Neuronal stem cell (in vitro differentiated cells): ENCODE data around the gene RAB10.

Source experiments
- DNase-seq: peaks from one replicate; pipeline ENCODE4 v3.0.0-alpha.2; 2013; ENCODE audit warnings: low spot score
- H2AFZ ChIP-seq: one replicate; pipeline ENCODE4 v1.6.1; 2013; ENCODE audit warnings: mild to moderate bottlenecking, low read length, inconsistent platforms
- H2AK5ac ChIP-seq: 2 replicates; pipeline ENCODE4 v1.6.1; 2013; ENCODE audit warnings: low read depth, mild to moderate bottlenecking, inconsistent platforms, low read length, moderate library complexity, mixed read lengths
- H2BK120ac ChIP-seq: 2 replicates; pipeline ENCODE4 v1.6.1; 2013; ENCODE audit warnings: low read depth, mild to moderate bottlenecking, inconsistent platforms, low read length, moderate library complexity, mixed read lengths
- H2BK12ac ChIP-seq: one replicate; pipeline ENCODE4 v1.6.1; 2013; ENCODE audit warnings: low read length, inconsistent platforms
- H2BK15ac ChIP-seq: 2 replicates; pipeline ENCODE4 v1.6.1; 2013; ENCODE audit warnings: mild to moderate bottlenecking, low read length, inconsistent platforms, mixed read lengths
- H2BK5ac ChIP-seq: one replicate; pipeline ENCODE4 v1.6.1; 2013; ENCODE audit warnings: inconsistent platforms, mild to moderate bottlenecking, low read length, moderate library complexity
- H3K14ac ChIP-seq: one replicate; pipeline ENCODE4 v1.6.1; 2013; ENCODE audit warnings: low read length, inconsistent platforms
- H3K18ac ChIP-seq: 2 replicates; pipeline ENCODE4 v1.6.1; 2013; ENCODE audit warnings: low read length, inconsistent platforms
- H3K23ac ChIP-seq: 2 replicates; pipeline ENCODE4 v1.6.1; 2013; ENCODE audit warnings: low read depth, mild to moderate bottlenecking, mixed read lengths, low read length, inconsistent platforms; ENCODE audit not compliant: poor library complexity
- H3K27ac ChIP-seq: replicated peaks from 3 replicates; pipeline ENCODE4 v1.5.1; 2013; ENCODE audit warnings: low read length, inconsistent platforms
- H3K27me3 ChIP-seq, 3 experiments: 2 replicates each; pipeline ENCODE4 v1.6.1; 2013; ENCODE audit warnings: low read length in 3 of 3, mild to moderate bottlenecking in 2 of 3, inconsistent platforms in 1 of 3, low read depth in 1 of 3, mixed read lengths in 1 of 3, moderate library complexity in 1 of 3; ENCODE audit not compliant: control insufficient read depth in 3 of 3, insufficient read depth in 3 of 3
- H3K36me3 ChIP-seq, 2 donors: replicated peaks in 1 of 2; 2 replicates each; pipeline ENCODE4 v1.6.1; 2013; ENCODE audit warnings: low read length in 2 of 2; ENCODE audit not compliant: control insufficient read depth in 2 of 2, insufficient read depth in 2 of 2
- H3K4ac ChIP-seq: 2 replicates; pipeline ENCODE4 v1.6.1; 2013; ENCODE audit warnings: inconsistent platforms, mild to moderate bottlenecking, low read length, moderate library complexity
- H3K4me1 ChIP-seq, 2 donors: 1 replicate in 1 of 2; 2 replicates in 1 of 2; pipeline ENCODE4 v1.6.1; 2013; ENCODE audit warnings: low read length in 2 of 2, low read depth in 1 of 2; ENCODE audit not compliant: control insufficient read depth in 2 of 2, insufficient read depth in 1 of 2
- H3K4me2 ChIP-seq: one replicate; pipeline ENCODE4 v1.6.1; 2013; ENCODE audit warnings: mild to moderate bottlenecking, low read length, inconsistent platforms; ENCODE audit not compliant: insufficient read depth, poor library complexity, severe bottlenecking
- H3K4me3 ChIP-seq, 2 donors: 2 replicates each; pipeline ENCODE4 v1.5.1; 2013; ENCODE audit warnings: low read length in 2 of 2, mild to moderate bottlenecking in 2 of 2, inconsistent platforms in 1 of 2, moderate library complexity in 1 of 2
- H3K79me1 ChIP-seq: one replicate; pipeline ENCODE4 v1.6.1; 2013; ENCODE audit warnings: low read depth, mild to moderate bottlenecking, inconsistent platforms, low read length, moderate library complexity
- H3K9ac ChIP-seq: one replicate; pipeline ENCODE4 v1.6.1; 2013; ENCODE audit warnings: mild to moderate bottlenecking, low read depth, low read length, inconsistent platforms; ENCODE audit not compliant: poor library complexity
- H3K9me3 ChIP-seq, 2 donors: replicated peaks in 1 of 2; 2 replicates each; pipeline versions ENCODE3 to v1.6.1; 2013; ENCODE audit warnings: low read length in 2 of 2, mild to moderate bottlenecking in 2 of 2, inconsistent platforms in 1 of 2, low read depth in 1 of 2, mixed read lengths in 1 of 2, moderate library complexity in 1 of 2; ENCODE audit not compliant: control insufficient read depth in 2 of 2, insufficient read depth in 1 of 2
- H4K8ac ChIP-seq: one replicate; pipeline ENCODE4 v1.6.1; 2013; ENCODE audit warnings: low read depth, mild to moderate bottlenecking, inconsistent platforms, low read length, moderate library complexity
- H4K91ac ChIP-seq: one replicate; pipeline ENCODE4 v1.6.1; 2013; ENCODE audit warnings: low read length, low read depth, mild to moderate bottlenecking, inconsistent platforms; ENCODE audit not compliant: poor library complexity
- WGBS, 2 donors: extraction: QIAGEN DNeasy Blood & Tissue Kit; methylation state at CpG; one replicate each; pipeline ENCODE4 v1.1.7; 2013; ENCODE audit warnings: missing lambda C conversion rate in 2 of 2, mixed read lengths in 1 of 2; ENCODE audit not compliant: insufficient read length in 2 of 2, insufficient replicate concordance in 1 of 2; ENCODE audit errors: extremely low coverage in 2 of 2; 5-methylcytosine and 5-hydroxymethylcytosine counted together

The RAB10 gene

GRCh38 chr2:26130763-26131162 is 96.9 kb downstream of the RAB10 start:
- Histone ChIP-seq H2BK15ac (no peak overlapping the region), H2AFZ (no peak overlapping the region), H3K9ac (no peak overlapping the region), H3K4me2 (no peak overlapping the region), H3K36me3 (peaks cover 5 to 79% of the 10 kb centered on the region in 2 donors), H4K91ac (no peak overlapping the region), H2BK5ac (no peak overlapping the region), H3K18ac (no peak overlapping the region), H3K23ac (no peak overlapping the region), H3K4ac (no peak overlapping the region), H2AK5ac (no peak overlapping the region), H3K79me1 (no peaks in the 10 kb centered on the region), H2BK120ac (no peak overlapping the region), H3K4me3 (no peak overlapping the region), H2BK12ac (no peak overlapping the region), H3K9me3 (no peaks in the 10 kb centered on the region), H3K14ac (no peak overlapping the region), H3K4me1 (no peaks in the 10 kb centered on the region), H3K27me3 (no peaks in the 10 kb centered on the region), H4K8ac (no peak overlapping the region), H3K27ac (no peak overlapping the region)
- no peak for DNase-seq
- WGBS, 2 donors = no CpG with 5 or more reads among the region's 3 CpGs

- Histone ChIP-seq H3K4me1 (no peaks in the 10 kb centered on the region), H3K27ac (no peak overlapping the region), H3K9ac (no peak overlapping the region), H2AK5ac (no peak overlapping the region), H4K91ac (no peak overlapping the region), H2BK5ac (no peak overlapping the region), H3K14ac (no peak overlapping the region), H3K4me3 (no peak overlapping the region), H3K23ac (no peak overlapping the region), H3K79me1 (no peaks in the 10 kb centered on the region), H3K4me2 (no peak overlapping the region), H2BK15ac (no peak overlapping the region), H3K36me3 (peaks cover 5 to 51% of the 10 kb centered on the region in 2 donors), H3K9me3 (no peaks in the 10 kb centered on the region), H2AFZ (no peak overlapping the region), H3K27me3 (no peaks in the 10 kb centered on the region), H2BK120ac (no peak overlapping the region), H3K18ac (no peak overlapping the region), H4K8ac (no peak overlapping the region), H2BK12ac (no peak overlapping the region), H3K4ac (no peak overlapping the region)
- no peak for DNase-seq
- WGBS, 2 donors = no CpG with 5 or more reads among the region's 3 CpGs
Observed at GRCh38 chr2:26136451-26136850, 102.6 kb downstream of the RAB10 start.

- Histone ChIP-seq H2AK5ac (no peak overlapping the region), H3K27me3 (no peaks in the 10 kb centered on the region), H2BK15ac (no peak overlapping the region), H3K9ac (no peak overlapping the region), H2BK5ac (no peak overlapping the region), H3K36me3 (peaks cover 5 to 31% of the 10 kb centered on the region in 2 donors), H3K4me2 (no peak overlapping the region), H2AFZ (no peak overlapping the region), H3K9me3 (no peaks in the 10 kb centered on the region), H4K8ac (no peak overlapping the region), H3K4me1 (no peaks in the 10 kb centered on the region), H3K23ac (no peak overlapping the region), H3K4me3 (no peak overlapping the region), H3K14ac (no peak overlapping the region), H3K4ac (no peak overlapping the region), H2BK12ac (no peak overlapping the region), H3K79me1 (no peaks in the 10 kb centered on the region), H3K27ac (no peak overlapping the region), H3K18ac (no peak overlapping the region), H4K91ac (no peak overlapping the region), H2BK120ac (no peak overlapping the region)
- WGBS, 2 donors = no CpG with 5 or more reads among the region's 12 CpGs
- no peak for DNase-seq
Observed at GRCh38 chr2:26139269-26140183, 105.6 kb downstream of the RAB10 start.

GRCh38 chr2:26141145-26141769 is 107.4 kb downstream of the RAB10 start:
- no peak overlapping the region for H2BK120ac ChIP-seq
- no peaks in the 10 kb centered on the region for H3K9me3 ChIP-seq
- H4K91ac ChIP-seq = no peak overlapping the region
- no peaks in the 10 kb centered on the region for H3K27me3 ChIP-seq
- H3K9ac ChIP-seq = no peak overlapping the region
- H3K14ac ChIP-seq = peak overlapping the region; percentile 63
- no peak overlapping the region for H3K23ac ChIP-seq
- no peak overlapping the region for H3K4me3 ChIP-seq
- H2BK12ac ChIP-seq = no peak overlapping the region
- H3K79me1 ChIP-seq = no peaks in the 10 kb centered on the region
- H3K36me3 ChIP-seq = peaks cover 3 to 15% of the 10 kb centered on the region in 2 donors
- no peak overlapping the region for H3K27ac ChIP-seq
- H3K18ac ChIP-seq = peak overlapping the region; percentile 27
- H3K4ac ChIP-seq = no peak overlapping the region
- no peak overlapping the region for H2AK5ac ChIP-seq
- no peak for DNase-seq
- H3K4me2 ChIP-seq = no peak overlapping the region
- no peak overlapping the region for H2BK5ac ChIP-seq
- no peaks in the 10 kb centered on the region for H3K4me1 ChIP-seq
- H2BK15ac ChIP-seq = no peak overlapping the region
- no peak overlapping the region for H2AFZ ChIP-seq
- WGBS, 2 donors = no CpG with 5 or more reads among the region's 18 CpGs
- no peak overlapping the region for H4K8ac ChIP-seq
